Measurements from ENCODE around the gene LEMD1.

The LEMD1 gene

GRCh38 chr1:205453466-205453865 lies 31.6 kb upstream of the LEMD1 start:
- TF ChIP-seq TAF1 (IDR thresholded peaks at IDR 0.05; ENCODE audit: borderline replicate concordance, insufficient read depth, low read length) = no peak
- no peak for TF ChIP-seq REST (IDR thresholded peaks at IDR 0.05; ENCODE audit: insufficient read depth in 1 of 2, low read depth in 2 of 2, low read length in 2 of 2)
- no peak for TF ChIP-seq SIN3A (IDR thresholded peaks at IDR 0.05; ENCODE audit: borderline replicate concordance, insufficient read depth, low read length)
- no peak for TF ChIP-seq FOXP2 (optimal IDR thresholded peaks at IDR 0.05; ENCODE audit: borderline replicate concordance, extremely low read depth, extremely low read length, insufficient read depth)
- TF ChIP-seq POLR2AphosphoS5 (IDR thresholded peaks at IDR 0.05; ENCODE audit: low read depth, low read length) = no peak

GRCh38 chr1:205452933-205453332 lies 31.1 kb upstream of the LEMD1 start:
- no peak for TF ChIP-seq SIN3A (IDR thresholded peaks at IDR 0.05; ENCODE audit: borderline replicate concordance, insufficient read depth, low read length)
- no peak for TF ChIP-seq FOXP2 (optimal IDR thresholded peaks at IDR 0.05; ENCODE audit: borderline replicate concordance, extremely low read depth, extremely low read length, insufficient read depth)
- TF ChIP-seq POLR2AphosphoS5 (IDR thresholded peaks at IDR 0.05; ENCODE audit: low read depth, low read length) = no peak
- TF ChIP-seq REST (IDR thresholded peaks at IDR 0.05; ENCODE audit: insufficient read depth in 1 of 2, low read depth in 2 of 2, low read length in 2 of 2) = no peak
- no peak for TF ChIP-seq TAF1 (IDR thresholded peaks at IDR 0.05; ENCODE audit: borderline replicate concordance, insufficient read depth, low read length)

GRCh38 chr1:205452364-205452763 lies 30.5 kb upstream of the LEMD1 start:
- TF ChIP-seq FOXP2 (optimal IDR thresholded peaks at IDR 0.05; ENCODE audit: borderline replicate concordance, extremely low read depth, extremely low read length, insufficient read depth) (no peak), SIN3A (IDR thresholded peaks at IDR 0.05; ENCODE audit: borderline replicate concordance, insufficient read depth, low read length) (no peak), POLR2AphosphoS5 (IDR thresholded peaks at IDR 0.05; ENCODE audit: low read depth, low read length) (no peak), TAF1 (IDR thresholded peaks at IDR 0.05; ENCODE audit: borderline replicate concordance, insufficient read depth, low read length) (no peak), REST (IDR thresholded peaks at IDR 0.05; ENCODE audit: insufficient read depth in 1 of 2, low read depth in 2 of 2, low read length in 2 of 2) (no peak)

- no peak for TF ChIP-seq REST (IDR thresholded peaks at IDR 0.05; ENCODE audit: insufficient read depth in 1 of 2, low read depth in 2 of 2, low read length in 2 of 2)
- TF ChIP-seq SIN3A (IDR thresholded peaks at IDR 0.05; ENCODE audit: borderline replicate concordance, insufficient read depth, low read length) = no peak
- no peak for TF ChIP-seq TAF1 (IDR thresholded peaks at IDR 0.05; ENCODE audit: borderline replicate concordance, insufficient read depth, low read length)
- TF ChIP-seq FOXP2 (optimal IDR thresholded peaks at IDR 0.05; ENCODE audit: borderline replicate concordance, extremely low read depth, extremely low read length, insufficient read depth) = no peak
- no peak for TF ChIP-seq POLR2AphosphoS5 (IDR thresholded peaks at IDR 0.05; ENCODE audit: low read depth, low read length)
Measured at GRCh38 chr1:205451759-205452164, 29.9 kb upstream of the LEMD1 start.

GRCh38 chr1:205451202-205451601 lies 29.3 kb upstream of the LEMD1 start:
- TF ChIP-seq REST (IDR thresholded peaks at IDR 0.05; ENCODE audit: insufficient read depth in 1 of 2, low read depth in 2 of 2, low read length in 2 of 2) (no peak), FOXP2 (optimal IDR thresholded peaks at IDR 0.05; ENCODE audit: borderline replicate concordance, extremely low read depth, extremely low read length, insufficient read depth) (no peak), SIN3A (IDR thresholded peaks at IDR 0.05; ENCODE audit: borderline replicate concordance, insufficient read depth, low read length) (no peak), POLR2AphosphoS5 (IDR thresholded peaks at IDR 0.05; ENCODE audit: low read depth, low read length) (no peak), TAF1 (IDR thresholded peaks at IDR 0.05; ENCODE audit: borderline replicate concordance, insufficient read depth, low read length) (no peak)
